ENCODE measurements around the gene ADGRD1.

The ADGRD1 gene

DNA sequence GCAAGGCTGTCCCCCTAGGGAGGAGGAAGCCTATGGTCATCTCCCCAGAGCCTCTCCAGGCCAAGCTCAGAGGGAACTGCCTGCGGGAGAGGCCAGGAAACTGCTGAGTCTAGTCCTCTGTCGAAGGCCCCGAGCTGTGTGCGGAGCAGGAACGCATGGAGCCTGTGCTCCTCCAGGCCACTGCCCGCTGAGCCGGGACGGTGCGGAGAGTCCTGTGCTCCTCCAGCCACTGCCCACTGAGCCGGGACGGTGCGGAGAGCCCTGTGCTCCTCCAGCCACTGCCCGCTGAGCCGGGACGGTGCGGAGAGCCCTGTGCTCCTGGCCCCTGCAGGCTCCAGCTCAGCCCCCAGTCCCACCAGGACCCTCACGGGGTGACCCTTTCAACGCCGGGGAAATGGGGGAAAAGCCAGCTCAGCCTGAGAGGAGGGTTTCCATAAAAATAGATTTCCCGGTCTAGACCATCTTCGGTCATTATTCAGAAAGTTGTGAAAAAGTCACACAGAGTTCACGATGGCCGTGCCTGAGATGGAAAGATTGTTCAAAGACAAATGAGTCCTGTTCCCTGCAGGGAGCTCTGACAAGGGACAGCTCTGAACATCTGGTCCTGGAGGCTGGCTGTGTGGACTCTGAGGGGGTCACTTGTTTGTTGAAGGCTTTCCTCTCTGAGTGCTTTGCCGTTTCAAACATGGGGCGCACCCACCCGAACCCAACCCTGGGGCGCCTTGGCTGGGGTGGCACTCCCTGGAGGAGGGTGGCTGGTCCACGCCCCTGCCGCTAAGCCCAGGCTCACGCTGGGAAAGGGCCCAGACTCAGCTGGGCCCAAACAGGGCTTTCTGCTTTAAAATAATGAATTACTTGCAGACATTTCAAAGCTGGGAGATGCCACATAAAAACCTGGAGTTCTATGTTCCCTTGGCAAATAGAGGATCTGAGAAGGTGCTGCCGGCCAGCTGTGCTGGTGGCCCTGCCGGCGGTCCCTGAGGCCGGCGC, 85.5 kb downstream of the ADGRD1 start:
- TF ChIP-seq, protein P1, sequence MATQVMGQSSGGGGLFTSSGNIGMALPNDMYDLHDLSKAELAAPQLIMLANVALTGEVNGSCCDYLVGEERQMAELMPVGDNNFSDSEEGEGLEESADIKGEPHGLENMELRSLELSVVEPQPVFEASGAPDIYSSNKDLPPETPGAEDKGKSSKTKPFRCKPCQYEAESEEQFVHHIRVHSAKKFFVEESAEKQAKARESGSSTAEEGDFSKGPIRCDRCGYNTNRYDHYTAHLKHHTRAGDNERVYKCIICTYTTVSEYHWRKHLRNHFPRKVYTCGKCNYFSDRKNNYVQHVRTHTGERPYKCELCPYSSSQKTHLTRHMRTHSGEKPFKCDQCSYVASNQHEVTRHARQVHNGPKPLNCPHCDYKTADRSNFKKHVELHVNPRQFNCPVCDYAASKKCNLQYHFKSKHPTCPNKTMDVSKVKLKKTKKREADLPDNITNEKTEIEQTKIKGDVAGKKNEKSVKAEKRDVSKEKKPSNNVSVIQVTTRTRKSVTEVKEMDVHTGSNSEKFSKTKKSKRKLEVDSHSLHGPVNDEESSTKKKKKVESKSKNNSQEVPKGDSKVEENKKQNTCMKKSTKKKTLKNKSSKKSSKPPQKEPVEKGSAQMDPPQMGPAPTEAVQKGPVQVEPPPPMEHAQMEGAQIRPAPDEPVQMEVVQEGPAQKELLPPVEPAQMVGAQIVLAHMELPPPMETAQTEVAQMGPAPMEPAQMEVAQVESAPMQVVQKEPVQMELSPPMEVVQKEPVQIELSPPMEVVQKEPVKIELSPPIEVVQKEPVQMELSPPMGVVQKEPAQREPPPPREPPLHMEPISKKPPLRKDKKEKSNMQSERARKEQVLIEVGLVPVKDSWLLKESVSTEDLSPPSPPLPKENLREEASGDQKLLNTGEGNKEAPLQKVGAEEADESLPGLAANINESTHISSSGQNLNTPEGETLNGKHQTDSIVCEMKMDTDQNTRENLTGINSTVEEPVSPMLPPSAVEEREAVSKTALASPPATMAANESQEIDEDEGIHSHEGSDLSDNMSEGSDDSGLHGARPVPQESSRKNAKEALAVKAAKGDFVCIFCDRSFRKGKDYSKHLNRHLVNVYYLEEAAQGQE (IDR thresholded peaks at IDR 0.05; ENCODE audit: insufficient read depth in 1 of 2, low read depth in 2 of 2, low read length in 2 of 2): no peak

DNA sequence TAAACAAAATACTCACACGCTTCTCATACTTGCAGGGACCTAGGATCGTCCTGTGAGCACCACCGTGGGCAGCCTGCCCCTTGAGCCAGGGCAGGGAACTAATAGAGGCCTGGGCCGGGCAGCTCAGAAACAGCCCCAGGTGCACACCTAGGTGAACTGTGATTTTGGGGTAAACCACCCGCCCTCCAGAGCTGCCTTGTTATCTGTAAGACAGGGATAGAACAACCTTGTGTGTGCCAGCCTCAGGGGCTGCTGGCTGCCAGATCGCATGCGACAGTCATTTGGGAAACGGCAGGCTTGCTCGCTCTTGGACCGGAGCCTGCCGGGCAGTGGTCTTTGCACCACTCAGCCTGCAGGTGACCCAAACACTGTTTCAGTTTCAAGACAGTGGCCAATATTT, 86.8 kb downstream of the ADGRD1 start:
- TF ChIP-seq POLR2AphosphoS5 (IDR thresholded peaks at IDR 0.05; ENCODE audit: low read depth, low read length) (no peak), FOXP2 (optimal IDR thresholded peaks at IDR 0.05; ENCODE audit: borderline replicate concordance, extremely low read depth, extremely low read length, insufficient read depth) (no peak), SIN3A (IDR thresholded peaks at IDR 0.05; ENCODE audit: borderline replicate concordance, insufficient read depth, low read length) (no peak), TAF1 (IDR thresholded peaks at IDR 0.05; ENCODE audit: borderline replicate concordance, insufficient read depth, low read length) (no peak)
- TF ChIP-seq, protein P1 (IDR thresholded peaks at IDR 0.05; ENCODE audit: insufficient read depth in 1 of 2, low read depth in 2 of 2, low read length in 2 of 2): no peak

DNA sequence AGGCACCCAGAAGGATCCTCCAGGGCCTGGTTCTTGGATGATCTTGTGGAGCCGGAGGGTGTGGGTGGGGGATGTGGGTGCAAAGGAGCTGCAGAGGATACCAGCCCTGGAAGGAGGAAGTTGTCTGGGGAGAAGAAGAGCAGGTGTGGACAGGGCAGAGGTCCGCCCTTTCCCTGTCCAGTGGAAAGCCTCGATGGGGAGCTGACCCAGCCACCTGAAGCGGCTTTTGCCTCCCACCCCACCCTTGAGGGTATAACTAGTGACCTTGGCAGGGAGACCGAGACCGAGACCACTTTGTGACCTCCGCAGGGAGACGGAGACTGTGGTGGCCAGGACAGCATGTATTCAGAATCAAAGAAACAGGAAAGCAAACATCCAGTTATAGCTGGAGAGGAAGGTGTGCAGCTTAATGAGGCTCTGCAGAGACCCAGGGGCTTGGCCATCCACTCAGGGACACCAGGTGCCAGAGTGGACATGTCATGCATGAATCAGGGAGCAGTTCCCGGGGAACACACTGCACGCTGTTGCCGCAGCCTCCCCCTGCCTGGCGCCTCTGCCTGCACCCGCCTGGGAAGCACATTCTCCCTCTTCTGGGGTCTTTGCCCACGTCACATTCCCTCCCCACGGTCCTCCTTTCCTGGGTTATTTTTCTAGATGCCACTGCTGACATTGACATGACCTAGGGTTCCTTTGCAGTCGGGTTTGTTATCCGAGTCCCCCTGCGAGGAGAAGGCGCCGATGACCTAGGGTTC, 87.7 kb downstream of the ADGRD1 start:
- TF ChIP-seq, protein P1 (IDR thresholded peaks at IDR 0.05; ENCODE audit: insufficient read depth in 1 of 2, low read depth in 2 of 2, low read length in 2 of 2): no peak
- TF ChIP-seq TAF1 (IDR thresholded peaks at IDR 0.05; ENCODE audit: borderline replicate concordance, insufficient read depth, low read length) (no peak), FOXP2 (optimal IDR thresholded peaks at IDR 0.05; ENCODE audit: borderline replicate concordance, extremely low read depth, extremely low read length, insufficient read depth) (no peak), SIN3A (IDR thresholded peaks at IDR 0.05; ENCODE audit: borderline replicate concordance, insufficient read depth, low read length) (no peak), POLR2AphosphoS5 (IDR thresholded peaks at IDR 0.05; ENCODE audit: low read depth, low read length) (no peak)

DNA sequence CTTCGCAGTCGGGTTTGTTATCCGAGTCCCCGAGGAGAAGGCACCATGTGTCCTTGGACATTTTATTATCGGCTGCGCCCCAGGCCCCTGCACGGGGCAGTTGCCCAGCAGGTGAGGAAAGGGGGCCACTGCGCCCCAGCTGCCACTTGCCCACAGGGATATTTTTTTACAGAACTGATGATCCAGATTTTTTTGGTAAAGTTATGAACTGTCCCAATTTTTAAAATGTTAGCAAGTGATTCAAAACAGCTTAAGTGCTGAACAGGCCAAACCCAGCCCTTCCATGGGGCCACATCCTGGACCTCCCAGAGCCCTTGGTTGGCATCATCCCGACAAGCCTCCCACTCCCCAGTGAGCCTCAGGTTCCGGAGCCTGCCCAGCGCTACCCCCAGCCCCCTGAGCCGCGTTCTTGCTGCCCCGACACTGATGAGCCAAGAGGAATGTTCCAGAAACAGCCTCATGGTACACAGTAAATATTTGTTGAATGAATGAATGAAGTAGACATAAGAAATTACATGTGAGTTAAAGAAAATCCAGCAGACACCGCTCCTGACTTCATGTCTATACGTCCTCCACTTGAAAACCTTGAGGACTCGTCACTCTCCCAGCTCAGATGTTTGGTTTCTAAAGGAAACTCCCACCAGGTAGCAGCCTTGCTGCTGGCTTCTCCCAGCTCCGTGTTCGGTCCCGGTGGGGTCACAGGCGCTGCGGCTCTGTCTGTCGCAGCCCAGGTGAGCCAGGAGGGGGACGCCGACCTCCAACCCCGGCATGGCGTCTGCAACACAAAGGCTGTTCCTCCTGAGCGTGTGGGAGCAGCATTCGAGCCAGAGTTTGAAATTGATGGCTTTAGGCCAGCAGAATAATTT, 88.5 kb downstream of the ADGRD1 start:
- TF ChIP-seq FOXP2 (optimal IDR thresholded peaks at IDR 0.05; ENCODE audit: borderline replicate concordance, extremely low read depth, extremely low read length, insufficient read depth) (no peak), SIN3A (IDR thresholded peaks at IDR 0.05; ENCODE audit: borderline replicate concordance, insufficient read depth, low read length) (no peak), POLR2AphosphoS5 (IDR thresholded peaks at IDR 0.05; ENCODE audit: low read depth, low read length) (no peak), TAF1 (IDR thresholded peaks at IDR 0.05; ENCODE audit: borderline replicate concordance, insufficient read depth, low read length) (no peak)
- TF ChIP-seq, protein P1 (IDR thresholded peaks at IDR 0.05; ENCODE audit: insufficient read depth in 1 of 2, low read depth in 2 of 2, low read length in 2 of 2): no peak

Measured in PFSK-1 (cell line).